ENCODE results near the gene EDNRA. TPM values are rescaled to one million over a fixed set of nuclear protein-coding genes. Genes with fewer than 3 reads are reported as not detected.

The EDNRA gene
- total and polyA plus RNA-seq, 7 experiments from 2014 or later = not detected

DNA sequence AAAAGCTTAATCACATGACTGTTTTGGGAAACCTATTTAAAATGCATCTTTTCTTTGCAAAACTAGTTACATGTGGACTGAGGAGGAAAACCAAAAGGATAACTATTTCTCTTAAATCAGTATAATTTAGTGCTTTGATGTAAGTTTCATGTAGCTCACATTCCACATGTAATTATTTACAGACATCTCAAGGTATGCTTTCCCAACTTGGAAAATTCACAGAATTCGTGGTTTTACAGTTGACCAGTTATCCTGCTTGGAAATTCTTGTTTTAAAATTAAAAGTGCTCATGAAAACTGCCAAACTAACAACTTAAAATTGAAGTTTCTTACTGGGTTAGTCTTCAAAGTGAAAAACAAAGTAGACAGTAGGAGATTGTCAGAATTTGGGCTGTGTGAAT is 52.4 kb downstream of the EDNRA start:
- Histone ChIP-seq H3K36me3 (ENCODE audit: control insufficient read depth in 2 of 3, insufficient read depth in 3 of 3, low read length in 3 of 3) (no peaks in the 10 kb centered on the region), H3K4me3 (ENCODE audit: low read length) (no peak overlapping the region), H3K27me3 (ENCODE audit: control insufficient read depth in 2 of 2, insufficient read depth in 2 of 2, low read length in 2 of 2) (no peaks in the 10 kb centered on the region), H3K27ac (ENCODE audit: low read depth, low read length) (no peak overlapping the region), H3K9me3 (ENCODE audit: control insufficient read depth in 2 of 3, low read length in 3 of 3) (no peaks in the 10 kb centered on the region), H3K4me1 (ENCODE audit: control insufficient read depth in 2 of 2, insufficient read depth in 2 of 2, low read length in 2 of 2) (no peaks in the 10 kb centered on the region)
- H3K9me3 Mint-ChIP-seq = peaks cover 0 to 2% (median 0%) of the 10 kb centered on the region in 11 donors
- CTCF ChIA-PET = no interaction called here
- POLR2A ChIA-PET = no interaction called here
- no peak for DNase-seq
- intact Hi-C loops (cut with micrococcal nuclease) = no loop called here
- no peaks in the 10 kb centered on the region for H3K36me3 Mint-ChIP-seq
- H3K27me3 Mint-ChIP-seq = peaks cover 0 to 25% (median 20%) of the 10 kb centered on the region in 5 donors
- H3K27ac Mint-ChIP-seq = no peak overlapping the region
- ATAC-seq = no peak
- no peak overlapping the region for H3K4me3 Mint-ChIP-seq
- H3K4me1 Mint-ChIP-seq = no peaks in the 10 kb centered on the region

DNA sequence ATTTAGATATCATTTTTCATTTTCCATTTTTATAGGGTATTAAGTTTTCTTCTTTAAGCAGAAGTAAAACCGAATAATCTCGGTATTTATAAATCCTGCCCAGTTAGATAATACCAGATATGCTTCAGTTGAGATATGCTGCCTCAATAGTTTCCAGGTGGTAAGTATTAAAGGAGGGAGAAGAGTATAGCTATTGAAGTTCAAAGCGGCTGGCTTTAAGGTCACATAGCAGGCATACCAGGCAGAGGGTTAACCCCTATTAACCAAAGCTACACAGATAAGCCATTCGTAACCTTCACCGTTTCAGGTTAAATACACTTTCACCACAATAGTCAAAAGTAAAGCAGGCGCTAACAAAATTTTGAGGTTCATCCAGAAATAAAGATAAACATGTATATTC is 54.2 kb downstream of the EDNRA start:
- H3K27me3 ChIP-seq (ENCODE audit: control insufficient read depth in 2 of 2, insufficient read depth in 2 of 2, low read length in 2 of 2) = no peaks in the 10 kb centered on the region
- H3K4me3 ChIP-seq (ENCODE audit: low read length) = no peak overlapping the region
- Mint-ChIP-seq H3K27me3 (peaks cover 7 to 35% (median 25%) of the 10 kb centered on the region in 5 donors), H3K4me1 (no peaks in the 10 kb centered on the region), H3K36me3 (no peaks in the 10 kb centered on the region), H3K9me3 (peaks cover 0 to 2% (median 0%) of the 10 kb centered on the region in 11 donors), H3K4me3 (no peak overlapping the region), H3K27ac (no peak overlapping the region)
- H3K4me1 ChIP-seq (ENCODE audit: control insufficient read depth in 2 of 2, insufficient read depth in 2 of 2, low read length in 2 of 2) = no peaks in the 10 kb centered on the region
- H3K36me3 ChIP-seq (ENCODE audit: control insufficient read depth in 2 of 3, insufficient read depth in 3 of 3, low read length in 3 of 3) = no peaks in the 10 kb centered on the region
- H3K27ac ChIP-seq (ENCODE audit: low read depth, low read length) = no peak overlapping the region
- ATAC-seq = no peak
- ChIA-PET CTCF (no interaction called here), POLR2A (no interaction called here)
- H3K9me3 ChIP-seq (ENCODE audit: control insufficient read depth in 2 of 3, low read length in 3 of 3) = no peaks in the 10 kb centered on the region
- DNase-seq = no peak
- intact Hi-C loops (cut with micrococcal nuclease) = no loop called here

GRCh38 chr4:147538711-147539110 is 57.8 kb downstream of the EDNRA start:
- H3K4me1 Mint-ChIP-seq = no peaks in the 10 kb centered on the region
- Histone ChIP-seq H3K4me3 (ENCODE audit: low read length) (no peak overlapping the region), H3K4me1 (ENCODE audit: control insufficient read depth in 2 of 2, insufficient read depth in 2 of 2, low read length in 2 of 2) (no peaks in the 10 kb centered on the region), H3K9me3 (ENCODE audit: control insufficient read depth in 2 of 3, low read length in 3 of 3) (no peaks in the 10 kb centered on the region), H3K27ac (ENCODE audit: low read depth, low read length) (no peak overlapping the region), H3K36me3 (ENCODE audit: control insufficient read depth in 2 of 3, insufficient read depth in 3 of 3, low read length in 3 of 3) (no peaks in the 10 kb centered on the region), H3K27me3 (ENCODE audit: control insufficient read depth in 2 of 2, insufficient read depth in 2 of 2, low read length in 2 of 2) (no peaks in the 10 kb centered on the region)
- peaks cover 7 to 48% (median 22%) of the 10 kb centered on the region in 5 donors for H3K27me3 Mint-ChIP-seq
- DNase-seq (no peak), ATAC-seq (no peak)
- H3K27ac Mint-ChIP-seq = no peak overlapping the region
- no peak overlapping the region for H3K4me3 Mint-ChIP-seq
- H3K36me3 Mint-ChIP-seq = no peaks in the 10 kb centered on the region
- peaks cover 0 to 2% (median 0%) of the 10 kb centered on the region in 11 donors for H3K9me3 Mint-ChIP-seq
- CTCF ChIA-PET = interaction anchor here (0.6 kb wide), 1 partner anchor 17 kb away, joined by 3 read pairs; no protein-coding TSS in a partner anchor
- POLR2A ChIA-PET = no interaction called here
- intact Hi-C loops (cut with micrococcal nuclease) = no loop called here

GRCh38 chr4:147539959-147540358 is 59.1 kb downstream of the EDNRA start:
- no peak overlapping the region for H3K4me3 Mint-ChIP-seq
- POLR2A ChIA-PET = no interaction called here
- H3K4me1 Mint-ChIP-seq = no peaks in the 10 kb centered on the region
- ATAC-seq = no peak
- DNase-seq = no peak
- intact Hi-C loops (cut with micrococcal nuclease) = no loop called here
- H3K27me3 ChIP-seq (ENCODE audit: control insufficient read depth in 2 of 2, insufficient read depth in 2 of 2, low read length in 2 of 2) = no peaks in the 10 kb centered on the region
- no peak overlapping the region for H3K4me3 ChIP-seq (ENCODE audit: low read length)
- no peaks in the 10 kb centered on the region for H3K4me1 ChIP-seq (ENCODE audit: control insufficient read depth in 2 of 2, insufficient read depth in 2 of 2, low read length in 2 of 2)
- no peaks in the 10 kb centered on the region for H3K9me3 ChIP-seq (ENCODE audit: control insufficient read depth in 2 of 3, low read length in 3 of 3)
- peaks cover 0 to 2% (median 0%) of the 10 kb centered on the region in 11 donors for H3K9me3 Mint-ChIP-seq
- H3K36me3 Mint-ChIP-seq = no peaks in the 10 kb centered on the region
- no peak overlapping the region for H3K27ac Mint-ChIP-seq
- no peaks in the 10 kb centered on the region for H3K36me3 ChIP-seq (ENCODE audit: control insufficient read depth in 2 of 3, insufficient read depth in 3 of 3, low read length in 3 of 3)
- H3K27ac ChIP-seq (ENCODE audit: low read depth, low read length) = no peak overlapping the region
- CTCF ChIA-PET = no interaction called here
- peaks cover 7 to 46% (median 19%) of the 10 kb centered on the region in 5 donors for H3K27me3 Mint-ChIP-seq

- Histone ChIP-seq H3K4me3 (ENCODE audit: low read length) (no peak overlapping the region), H3K4me1 (ENCODE audit: control insufficient read depth in 2 of 2, insufficient read depth in 2 of 2, low read length in 2 of 2) (no peaks in the 10 kb centered on the region), H3K36me3 (ENCODE audit: control insufficient read depth in 2 of 3, insufficient read depth in 3 of 3, low read length in 3 of 3) (no peaks in the 10 kb centered on the region), H3K9me3 (ENCODE audit: control insufficient read depth in 2 of 3, low read length in 3 of 3) (no peaks in the 10 kb centered on the region), H3K27me3 (ENCODE audit: control insufficient read depth in 2 of 2, insufficient read depth in 2 of 2, low read length in 2 of 2) (no peaks in the 10 kb centered on the region), H3K27ac (ENCODE audit: low read depth, low read length) (no peak overlapping the region)
- no peaks in the 10 kb centered on the region for H3K4me1 Mint-ChIP-seq
- intact Hi-C loops (cut with micrococcal nuclease) = no loop called here
- H3K27me3 Mint-ChIP-seq = peaks cover 10 to 41% (median 20%) of the 10 kb centered on the region in 5 donors
- POLR2A ChIA-PET = no interaction called here
- ATAC-seq = no peak
- DNase-seq = no peak
- H3K4me3 Mint-ChIP-seq = no peak overlapping the region
- H3K9me3 Mint-ChIP-seq = no peaks in the 10 kb centered on the region
- no peaks in the 10 kb centered on the region for H3K36me3 Mint-ChIP-seq
- CTCF ChIA-PET = no interaction called here
- H3K27ac Mint-ChIP-seq = no peak overlapping the region
Observed at GRCh38 chr4:147542229-147542990, 61.5 kb downstream of the EDNRA start.

- POLR2A ChIA-PET = no interaction called here
- no peaks in the 10 kb centered on the region for H3K9me3 ChIP-seq (ENCODE audit: control insufficient read depth in 2 of 3, low read length in 3 of 3)
- intact Hi-C loops (cut with micrococcal nuclease) = no loop called here
- no peak for DNase-seq
- Mint-ChIP-seq H3K9me3 (no peaks in the 10 kb centered on the region), H3K4me1 (no peaks in the 10 kb centered on the region), H3K36me3 (no peaks in the 10 kb centered on the region), H3K27ac (no peak overlapping the region), H3K4me3 (no peak overlapping the region), H3K27me3 (peaks cover 8 to 44% (median 20%) of the 10 kb centered on the region in 5 donors)
- no peaks in the 10 kb centered on the region for H3K27me3 ChIP-seq (ENCODE audit: control insufficient read depth in 2 of 2, insufficient read depth in 2 of 2, low read length in 2 of 2)
- no peak for ATAC-seq
- no peak overlapping the region for H3K27ac ChIP-seq (ENCODE audit: low read depth, low read length)
- CTCF ChIA-PET = no interaction called here
- H3K4me1 ChIP-seq (ENCODE audit: control insufficient read depth in 2 of 2, insufficient read depth in 2 of 2, low read length in 2 of 2) = no peaks in the 10 kb centered on the region
- no peak overlapping the region for H3K4me3 ChIP-seq (ENCODE audit: low read length)
- no peaks in the 10 kb centered on the region for H3K36me3 ChIP-seq (ENCODE audit: control insufficient read depth in 2 of 3, insufficient read depth in 3 of 3, low read length in 3 of 3)
Observed at GRCh38 chr4:147543034-147543433, 62.1 kb downstream of the EDNRA start.

- Mint-ChIP-seq H3K27ac (no peak overlapping the region), H3K4me1 (peaks cover 0 to 8% (median 0%) of the 10 kb centered on the region in 7 donors), H3K27me3 (peaks cover 4 to 31% (median 6%) of the 10 kb centered on the region in 5 donors), H3K9me3 (peaks cover 0 to 12% (median 4%) of the 10 kb centered on the region in 11 donors), H3K4me3 (no peak overlapping the region), H3K36me3 (no peaks in the 10 kb centered on the region)
- no peak for ATAC-seq
- ChIA-PET POLR2A (no interaction called here), CTCF (no interaction called here)
- no peak for DNase-seq
- Histone ChIP-seq H3K27ac (ENCODE audit: low read depth, low read length) (no peak overlapping the region), H3K36me3 (ENCODE audit: control insufficient read depth in 2 of 3, insufficient read depth in 3 of 3, low read length in 3 of 3) (no peaks in the 10 kb centered on the region), H3K9me3 (ENCODE audit: control insufficient read depth in 2 of 3, low read length in 3 of 3) (no peaks in the 10 kb centered on the region), H3K27me3 (ENCODE audit: control insufficient read depth in 2 of 2, insufficient read depth in 2 of 2, low read length in 2 of 2) (no peaks in the 10 kb centered on the region), H3K4me1 (ENCODE audit: control insufficient read depth in 2 of 2, insufficient read depth in 2 of 2, low read length in 2 of 2) (no peaks in the 10 kb centered on the region), H3K4me3 (ENCODE audit: low read length) (no peak overlapping the region)
- intact Hi-C loops (cut with micrococcal nuclease) = no loop called here
Observed at GRCh38 chr4:147546349-147546748, 65.5 kb downstream of the EDNRA start.

Data from naive thymus-derived CD4-positive, alpha-beta T cell (primary cell).